Activated effector memory CD4-positive, alpha-beta T cell treated with Interleukin-2 at 50 U/mL for 16 hours (primary cell): ENCODE data around the gene NHSL2.

Experiments used
- DNase-seq: peaks from one replicate; pipeline ENCODE4 v3.0.0-alpha.2; 2020

The NHSL2 gene

DNA sequence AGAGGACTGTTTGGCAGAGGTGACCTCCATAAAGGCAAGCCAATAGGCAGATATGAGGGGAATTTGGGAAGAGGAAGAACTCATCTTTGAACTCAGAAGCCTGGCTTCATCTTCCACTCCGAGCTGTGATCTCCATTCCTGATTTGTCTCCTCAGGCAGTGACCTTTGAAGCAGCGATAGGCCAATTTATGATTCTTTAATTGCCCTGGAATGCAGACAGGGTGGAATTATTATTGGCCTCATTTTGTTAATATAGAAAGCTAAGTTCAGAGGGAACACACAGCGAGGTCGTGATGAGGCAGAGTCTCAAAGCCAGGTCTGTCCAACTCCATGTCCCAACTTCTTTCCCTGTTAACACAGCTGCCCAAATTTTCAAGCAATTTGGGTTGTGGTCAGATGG, 204.2 kb downstream of the NHSL2 start:
- no peak for DNase-seq

- DNase-seq: no peak
Measured at GRCh38 chrX:72115380-72115779, 204.7 kb downstream of the NHSL2 start.

- DNase-seq: no peak
Measured at GRCh38 chrX:72117636-72118210, 207.1 kb downstream of the NHSL2 start.

DNA sequence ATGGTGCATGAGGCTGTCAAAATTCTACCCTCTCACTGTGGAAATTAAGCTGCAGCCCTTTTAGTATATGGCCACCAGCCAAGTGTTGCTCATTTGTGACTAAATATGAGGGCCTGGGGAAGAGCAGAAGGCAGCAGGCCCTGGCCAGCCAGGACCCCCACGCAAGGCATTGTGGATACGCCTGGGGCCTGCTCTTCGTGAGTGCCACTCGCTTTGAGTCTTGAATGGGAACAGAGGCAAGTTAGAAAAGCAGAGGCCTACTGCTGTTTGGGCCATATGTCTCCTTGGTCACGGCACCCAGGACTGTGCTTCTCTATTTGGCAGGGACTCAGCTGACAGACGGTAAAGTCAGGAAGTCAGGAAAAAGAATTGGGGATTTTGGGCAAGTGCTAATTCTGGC, 210.2 kb downstream of the NHSL2 start:
- DNase-seq: no peak

GRCh38 chrX:72121383-72121782, 210.7 kb downstream of the NHSL2 start:
- peak; percentile 47 for DNase-seq

DNA sequence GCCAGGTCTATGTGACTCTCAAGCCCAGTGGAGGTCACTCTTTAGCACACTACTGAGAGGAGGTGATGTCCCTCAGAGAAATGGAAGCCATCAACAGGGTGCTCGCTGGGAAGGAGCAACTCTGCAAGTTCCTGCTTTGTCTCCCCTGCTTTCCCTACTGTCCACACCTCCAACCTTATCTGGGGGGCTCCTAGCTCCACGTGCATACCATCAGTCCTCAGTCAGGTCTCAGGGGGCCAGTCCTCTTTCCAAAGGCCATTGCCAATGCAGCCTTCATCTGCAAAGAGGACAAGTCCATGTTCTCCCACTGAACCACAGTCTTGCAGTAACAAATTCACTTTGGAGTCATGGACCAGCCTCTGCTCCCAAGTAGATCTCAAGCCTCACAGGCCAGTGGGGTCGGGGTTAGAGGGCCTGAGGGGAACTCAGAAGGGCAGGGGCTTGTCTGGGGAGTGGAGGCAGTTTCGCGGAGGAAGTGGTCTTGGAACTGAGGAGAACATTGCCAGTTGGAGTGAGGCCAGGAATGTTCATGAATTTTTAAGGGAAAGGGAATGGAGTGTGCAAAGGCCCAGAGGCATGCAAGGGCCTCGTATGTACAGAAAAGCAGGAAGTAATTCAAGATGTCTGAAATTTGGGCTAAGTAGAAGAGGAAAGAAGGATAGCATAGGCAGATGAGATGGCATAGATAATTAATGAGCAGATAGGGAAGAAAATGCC, 212.1 kb downstream of the NHSL2 start:
- DNase-seq: no peak

DNA sequence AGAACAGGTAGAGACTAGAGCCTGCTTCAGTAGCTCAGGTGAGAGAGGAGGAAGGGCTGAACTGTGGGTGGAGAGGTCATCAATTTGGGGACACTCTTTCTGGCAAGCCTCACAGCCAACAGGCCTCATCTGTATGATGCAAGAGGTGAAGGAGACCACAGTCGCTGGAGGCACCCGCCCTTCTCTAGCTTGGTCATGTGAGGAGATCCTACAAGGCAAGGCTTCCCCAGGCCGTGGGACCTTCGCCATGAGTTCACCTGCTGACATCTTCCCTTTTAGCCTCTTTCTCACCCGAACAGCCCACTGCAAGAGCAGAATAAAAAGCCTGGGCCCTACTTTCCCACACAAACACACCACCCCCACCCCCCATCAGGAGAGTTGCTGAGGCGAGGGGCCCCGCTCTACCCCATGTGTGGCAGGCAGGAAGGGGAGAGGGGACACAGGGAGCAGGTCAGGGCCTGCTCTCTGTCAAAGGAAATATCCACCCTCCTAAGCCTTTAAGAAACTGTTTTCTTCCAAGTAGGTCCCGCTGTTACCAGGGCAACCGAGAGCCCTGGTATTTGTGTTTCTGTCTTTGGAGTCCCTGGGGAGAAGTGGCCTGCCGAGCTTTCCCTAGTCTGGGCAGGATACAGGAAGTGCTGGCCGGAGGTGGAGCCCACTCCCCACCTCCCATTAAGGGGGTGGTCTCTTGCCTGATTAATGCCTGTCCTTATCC, 213.0 kb downstream of the NHSL2 start:
- DNase-seq: no peak

GRCh38 chrX:72124540-72125201, 214.0 kb downstream of the NHSL2 start:
- DNase-seq: no peak

GRCh38 chrX:72125331-72126047, 214.8 kb downstream of the NHSL2 start:
- no peak for DNase-seq

GRCh38 chrX:72126048-72126415, 215.4 kb downstream of the NHSL2 start:
- DNase-seq: no peak

GRCh38 chrX:72126539-72127140, 216.0 kb downstream of the NHSL2 start:
- DNase-seq: peak; percentile 70

DNA sequence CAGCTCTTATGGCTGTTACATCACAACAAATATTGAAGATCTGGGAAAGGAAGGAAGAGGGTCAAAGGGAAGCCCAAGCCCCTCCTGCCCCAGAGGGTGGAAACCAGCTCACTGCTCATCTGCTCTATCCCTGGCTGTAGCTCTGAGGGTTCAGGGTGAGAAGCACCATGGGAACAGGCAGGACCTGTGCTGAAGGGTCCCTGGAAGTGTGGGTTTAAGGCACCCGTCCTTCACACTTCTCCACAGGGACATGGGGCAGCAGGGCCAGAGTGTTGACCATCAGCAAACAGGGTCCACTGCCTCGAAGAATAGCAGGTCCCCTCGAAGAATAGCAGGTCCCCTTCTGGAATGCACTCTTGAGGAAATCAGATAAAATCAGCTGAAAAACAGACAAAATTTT, 216.7 kb downstream of the NHSL2 start:
- DNase-seq: no peak

GRCh38 chrX:72128183-72128834, 217.7 kb downstream of the NHSL2 start:
- DNase-seq: no peak

DNA sequence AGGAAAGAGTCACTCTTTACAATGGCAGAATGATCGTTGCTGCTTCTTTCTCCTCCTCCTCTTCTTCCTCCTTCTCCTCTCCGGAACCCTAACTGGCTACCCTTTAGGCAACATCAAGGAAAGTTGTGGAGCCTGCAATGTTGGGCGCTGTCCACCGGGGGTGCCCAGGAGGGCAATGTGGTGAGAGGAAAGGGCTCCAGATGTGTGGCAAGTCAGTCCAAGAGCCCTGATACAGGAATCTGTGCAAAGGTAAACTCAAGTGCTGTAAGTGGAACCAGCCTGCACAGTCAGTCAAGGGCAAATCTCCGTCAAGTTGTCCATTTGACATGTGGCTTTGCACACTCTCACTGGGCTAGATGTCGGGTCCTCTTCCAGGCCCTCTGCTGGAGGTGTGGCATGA, 218.2 kb downstream of the NHSL2 start:
- DNase-seq: no peak

DNA sequence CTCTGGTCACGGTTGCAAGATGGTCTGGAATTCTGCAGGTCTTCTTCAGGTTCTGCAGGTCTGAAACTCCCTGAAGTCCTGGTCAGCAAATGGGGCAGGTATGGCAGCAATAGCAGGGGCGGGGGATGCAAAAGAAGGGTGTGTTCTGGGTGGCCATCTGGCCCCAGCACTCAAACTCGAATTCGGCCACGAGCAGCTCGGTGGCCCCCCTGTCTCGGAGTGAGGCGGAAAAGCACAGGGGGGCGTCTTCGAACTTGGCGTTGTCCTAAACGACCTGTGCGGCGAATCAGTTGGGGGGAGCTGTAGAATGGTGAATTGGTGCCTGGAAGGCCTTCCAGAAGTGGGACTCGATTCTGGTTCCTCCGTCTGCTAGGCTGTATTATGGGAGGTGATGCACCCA, 219.0 kb downstream of the NHSL2 start:
- DNase-seq: no peak

- no peak for DNase-seq
Measured at GRCh38 chrX:72130156-72130761, 219.6 kb downstream of the NHSL2 start.

GRCh38 chrX:72130762-72131250, 220.2 kb downstream of the NHSL2 start:
- no peak for DNase-seq

DNA sequence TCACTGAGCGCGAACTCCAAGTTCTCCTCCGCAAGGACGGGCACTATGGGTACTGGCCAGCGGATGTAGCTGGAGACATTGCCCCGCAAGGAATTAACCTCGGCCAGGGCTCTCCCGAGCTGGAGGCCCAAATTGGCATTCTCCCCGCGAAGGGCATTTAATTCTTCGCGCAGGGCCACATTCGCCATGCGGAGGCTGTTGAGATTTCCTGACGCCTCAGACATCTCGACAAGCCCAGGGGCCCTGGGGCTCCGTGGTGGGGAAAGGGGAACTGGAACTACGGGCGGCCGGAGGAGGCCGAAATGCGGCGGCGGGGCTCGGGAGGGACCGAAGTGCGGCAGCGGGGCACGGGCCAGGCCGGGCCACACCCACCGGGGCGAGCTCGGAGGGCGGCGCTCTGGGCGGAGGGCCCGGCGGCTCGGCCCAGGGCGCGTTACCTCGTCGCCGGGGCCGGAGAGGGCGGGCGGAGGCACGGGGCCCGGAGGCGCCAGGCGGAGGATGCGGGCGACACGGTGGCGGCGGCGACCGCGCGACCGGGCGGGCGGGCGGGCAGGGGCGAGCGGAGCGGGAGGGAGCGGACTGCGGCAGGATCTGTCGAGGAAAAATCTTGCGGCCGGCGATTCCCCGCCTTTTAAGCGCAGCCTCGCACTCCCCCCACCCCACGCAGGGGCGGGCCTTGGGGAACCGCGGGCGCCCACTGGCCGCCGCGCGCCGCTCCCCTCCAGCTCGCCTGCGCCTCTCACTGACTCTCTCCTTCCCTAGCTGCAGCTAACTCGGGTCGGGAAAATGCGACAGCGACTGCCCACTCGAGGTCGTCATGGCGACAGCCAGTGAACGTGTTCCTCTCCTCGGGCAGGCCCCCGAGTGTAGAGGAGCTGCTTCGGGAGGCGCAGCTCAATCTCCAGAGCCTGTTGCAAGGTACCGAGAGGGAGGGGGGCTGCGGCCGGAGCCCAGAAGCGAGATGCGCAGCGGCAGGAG, 221.0 kb downstream of the NHSL2 start, which contains the start of gene RTL5:
RTL5 (minus strand) TSS at position 599 of the 978 bp plus-strand sequence.
- DNase-seq: peak; percentile 46

DNA sequence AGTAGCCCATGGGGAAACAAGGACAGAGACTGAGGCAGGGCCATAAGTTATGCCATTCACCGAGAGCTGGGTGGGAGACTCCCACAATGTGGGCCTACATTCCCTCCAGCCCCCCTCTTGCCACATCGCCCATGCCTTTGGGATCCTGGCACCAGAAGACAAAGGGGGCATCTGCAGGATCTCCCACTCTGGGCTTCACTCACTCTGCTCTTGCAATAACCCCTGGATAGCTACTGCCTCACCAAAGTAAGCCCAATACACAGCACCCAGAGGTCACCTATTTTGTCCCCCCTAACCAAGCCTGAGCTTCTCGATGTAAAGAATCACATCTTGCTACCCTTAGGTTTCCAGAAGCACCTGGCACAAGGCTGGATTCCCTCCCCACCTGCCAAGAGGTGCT, 221.8 kb downstream of the NHSL2 start:
- no peak for DNase-seq
